Cardiac fibroblast (primary cell): ENCODE results near the gene MAD1L1.

Source experiments
- DNase-seq, 2 donors: peaks; one replicate each; pipeline versions ENCODE4 v3.0.0 to v3.0.0-alpha.2; 2010; ENCODE audit warnings: low read depth in 2 of 2
- H3K4me3 ChIP-seq, 2 donors: replicated peaks in 1 of 2; 1 replicate in 1 of 2; 2 replicates in 1 of 2; pipeline ENCODE4 v1.5.1; 2011; ENCODE audit warnings: low read depth in 2 of 2, low read length in 2 of 2, mild to moderate bottlenecking in 2 of 2, moderate library complexity in 1 of 2
- CTCF ChIP-seq: IDR thresholded peaks from one replicate; pipeline ENCODE4 v1.5.1; 2011; ENCODE audit warnings: low read depth, mild to moderate bottlenecking, low read length, inconsistent platforms

Gene MAD1L1

DNA sequence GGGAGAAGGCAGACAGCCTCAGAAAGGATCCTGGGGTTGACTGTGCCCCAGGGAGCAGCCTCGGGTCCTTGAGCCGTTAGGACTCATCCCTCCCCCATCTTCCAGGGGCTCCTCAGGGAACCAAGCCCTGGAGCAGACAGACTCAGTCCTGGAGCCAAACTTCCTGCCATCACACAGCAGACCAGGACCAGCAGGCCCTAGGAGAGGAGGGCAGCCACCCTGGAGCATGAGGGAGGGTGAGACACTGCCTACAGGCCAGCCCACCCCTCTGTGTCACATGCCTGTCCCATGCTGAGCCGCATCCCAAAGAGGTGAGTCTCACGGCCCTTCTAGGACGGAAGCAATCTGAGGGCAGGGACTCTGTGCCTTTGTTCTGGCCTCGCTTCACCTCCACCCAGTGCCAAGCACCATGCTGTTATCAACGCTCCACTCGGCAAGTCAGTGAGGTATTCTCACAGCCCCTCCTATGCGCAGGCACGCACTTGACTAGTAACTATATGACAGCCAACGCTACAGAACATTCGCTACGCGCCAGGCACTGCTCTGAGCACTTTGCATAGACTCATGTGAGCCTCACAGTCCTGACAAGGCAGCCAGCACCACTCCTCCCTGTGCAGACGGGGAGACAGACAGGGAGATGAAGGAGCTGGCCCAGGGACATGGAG is 19.1 kb downstream of the MAD1L1 start:
- TF ChIP-seq CTCF = no peak
- DNase-seq = no peak
- H3K4me3 ChIP-seq = no peak overlapping the region

DNA sequence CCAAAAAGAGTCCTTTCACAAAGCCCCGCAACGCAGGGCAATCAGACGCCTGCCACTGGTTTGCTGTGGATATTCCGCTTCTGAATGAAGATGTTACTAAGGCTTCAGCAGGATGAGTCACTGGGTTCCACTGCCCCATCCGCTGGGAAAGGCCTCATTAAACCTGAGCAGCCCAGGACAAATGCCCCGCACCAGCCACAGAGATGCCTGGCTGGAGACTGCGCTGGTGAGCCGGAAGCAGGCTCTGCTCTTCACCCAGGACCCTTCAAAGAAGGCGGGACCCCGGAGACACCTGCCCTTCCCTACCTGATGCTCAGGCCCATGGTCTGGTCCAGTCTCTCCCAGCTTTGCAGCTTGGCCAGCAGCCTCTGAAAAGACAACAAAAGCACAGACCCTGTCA is 19.8 kb downstream of the MAD1L1 start:
- TF ChIP-seq CTCF = no peak
- no peak overlapping the region for H3K4me3 ChIP-seq

DNA sequence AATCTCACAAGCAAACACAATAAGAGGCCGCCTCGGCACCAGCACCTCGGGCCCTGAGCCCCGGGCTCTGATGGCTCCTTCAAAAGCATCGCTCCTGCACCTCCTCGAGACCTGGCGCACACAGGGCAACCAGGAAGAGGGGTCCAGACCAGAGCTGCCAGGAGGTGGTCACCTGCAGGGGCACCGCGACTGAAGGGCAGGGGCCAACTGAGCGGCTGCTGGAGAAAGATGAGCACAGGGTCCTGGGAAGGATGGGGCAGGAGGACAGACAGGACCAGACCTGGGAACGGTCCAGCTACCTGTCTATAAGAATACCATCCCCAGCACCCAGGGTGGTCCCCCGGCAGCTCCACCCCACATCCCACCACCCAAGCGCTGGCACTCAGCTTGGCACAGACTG is 20.8 kb downstream of the MAD1L1 start:
- TF ChIP-seq CTCF = no peak
- H3K4me3 ChIP-seq = no peak overlapping the region
- DNase-seq = no peak

More for the DNA sequence above, 19.8 kb downstream of the MAD1L1 start:
- no peak for DNase-seq

DNA sequence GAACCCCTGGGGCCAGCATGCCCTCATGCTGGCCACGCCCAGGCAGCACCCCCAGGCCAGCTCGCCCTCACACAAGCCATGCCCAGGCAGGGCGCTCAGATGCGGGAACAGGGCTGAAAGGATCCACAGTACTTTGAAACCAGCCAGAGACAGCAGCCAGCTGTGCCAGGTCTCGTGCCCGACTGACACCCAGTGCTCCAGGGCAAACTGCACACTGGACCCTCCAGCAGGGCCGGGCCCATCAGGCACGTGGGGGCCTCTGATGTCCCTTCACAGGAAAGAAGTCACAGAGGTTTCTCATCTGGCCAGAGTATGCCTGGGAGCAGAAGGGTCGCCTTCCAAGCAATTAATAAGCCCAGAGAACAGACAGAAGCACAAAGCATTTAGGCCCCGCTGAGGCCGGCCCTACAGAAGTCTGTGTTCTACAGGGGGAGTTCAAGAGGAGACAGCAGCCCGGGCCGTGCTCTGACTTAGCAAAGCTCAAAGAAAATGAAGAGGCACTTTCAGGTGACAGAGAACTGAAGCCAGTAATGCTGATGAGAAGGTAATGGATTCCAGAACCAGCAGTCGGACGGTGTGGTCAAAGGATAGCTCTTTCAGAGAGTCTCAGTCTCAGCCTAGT is 21.4 kb downstream of the MAD1L1 start:
- no peak for TF ChIP-seq CTCF
- no peak overlapping the region for H3K4me3 ChIP-seq
- no peak for DNase-seq

GRCh38 chr7:2210551-2211258 is 22.0 kb downstream of the MAD1L1 start:
- no peak for TF ChIP-seq CTCF
- H3K4me3 ChIP-seq = no peak overlapping the region
- DNase-seq = no peak

- DNase-seq = no peak
- no peak overlapping the region for H3K4me3 ChIP-seq
- no peak for TF ChIP-seq CTCF
These were observed 22.8 kb downstream of the MAD1L1 start for GRCh38 chr7:2209961-2210323.
